ENCODE measurements around the gene RAD51B.

DNA sequence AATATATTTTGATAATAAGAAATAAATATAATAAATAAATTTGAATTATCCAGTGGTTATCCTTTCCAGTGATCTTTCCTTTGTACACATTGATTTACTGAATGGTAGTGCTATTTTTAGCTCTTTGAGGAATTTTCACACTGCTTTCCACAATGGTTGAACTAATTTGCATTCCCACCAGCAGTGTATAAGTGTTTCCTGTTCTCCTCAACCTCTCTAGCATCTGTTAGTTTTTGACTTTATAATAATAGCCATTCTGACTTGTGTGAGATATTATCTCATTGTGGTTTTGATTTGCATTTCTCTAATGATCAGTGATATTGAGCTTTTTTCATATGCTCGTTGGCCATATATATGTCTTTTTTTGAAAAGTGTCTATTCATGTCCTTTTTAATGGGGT is 333.7 kb downstream of the RAD51B start:
- no peak for TF ChIP-seq ZFX (IDR thresholded peaks at IDR 0.05)
- TF ChIP-seq, protein P1, sequence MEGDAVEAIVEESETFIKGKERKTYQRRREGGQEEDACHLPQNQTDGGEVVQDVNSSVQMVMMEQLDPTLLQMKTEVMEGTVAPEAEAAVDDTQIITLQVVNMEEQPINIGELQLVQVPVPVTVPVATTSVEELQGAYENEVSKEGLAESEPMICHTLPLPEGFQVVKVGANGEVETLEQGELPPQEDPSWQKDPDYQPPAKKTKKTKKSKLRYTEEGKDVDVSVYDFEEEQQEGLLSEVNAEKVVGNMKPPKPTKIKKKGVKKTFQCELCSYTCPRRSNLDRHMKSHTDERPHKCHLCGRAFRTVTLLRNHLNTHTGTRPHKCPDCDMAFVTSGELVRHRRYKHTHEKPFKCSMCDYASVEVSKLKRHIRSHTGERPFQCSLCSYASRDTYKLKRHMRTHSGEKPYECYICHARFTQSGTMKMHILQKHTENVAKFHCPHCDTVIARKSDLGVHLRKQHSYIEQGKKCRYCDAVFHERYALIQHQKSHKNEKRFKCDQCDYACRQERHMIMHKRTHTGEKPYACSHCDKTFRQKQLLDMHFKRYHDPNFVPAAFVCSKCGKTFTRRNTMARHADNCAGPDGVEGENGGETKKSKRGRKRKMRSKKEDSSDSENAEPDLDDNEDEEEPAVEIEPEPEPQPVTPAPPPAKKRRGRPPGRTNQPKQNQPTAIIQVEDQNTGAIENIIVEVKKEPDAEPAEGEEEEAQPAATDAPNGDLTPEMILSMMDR (conservative IDR thresholded peaks at IDR 0.05), result no peak

All from C4-2B (cell line).